Activated CD8-positive, alpha-beta memory T cell treated with anti-CD3 and anti-CD28 coated beads, Interleukin-2, amount 10 ng/mL, durations not matched to agents 7 days and 5 days (primary cell): ENCODE data around the gene FBXL17. TPM values are rescaled to one million over a fixed set of nuclear protein-coding genes. Genes with fewer than 3 reads are reported as not detected.
"Not testable (repeated sequence)": the region's sequence is repeated elsewhere in the genome, so short reads cannot be mapped to it uniquely, and the experiment has no call there.

Experiments
- ATAC-seq: fragments of 150-1000 bp; cut with Tn5 transposase; one replicate; pipeline ENCODE4 v1.10.0; 2021; ENCODE audit warnings: moderate library complexity
- CTCF ChIA-PET: fragments of 350-600 bp; sonication (Branson Sonifier 250); formaldehyde crosslinking; loops from one replicate; lab custom pipeline; 2021; ENCODE audit warnings: antibody characterized with exemption; lab: Charles Lee
- DNase-seq: peaks from one replicate; pipeline ENCODE4 v3.0.0-alpha.2; 2020
- H3K27ac Mint-ChIP-seq: one replicate; pipeline ENCODE4 v1.8.0; 2021; ENCODE audit warnings: mild to moderate bottlenecking, mixed read lengths
- H3K27me3 Mint-ChIP-seq: one replicate; pipeline ENCODE4 v1.8.0; 2021; ENCODE audit warnings: mixed read lengths
- H3K36me3 Mint-ChIP-seq: one replicate; pipeline ENCODE4 v1.8.0; 2021; ENCODE audit warnings: mild to moderate bottlenecking, mixed read lengths
- H3K4me1 Mint-ChIP-seq: one replicate; pipeline ENCODE4 v1.8.0; 2021; ENCODE audit warnings: mixed read lengths
- H3K4me3 Mint-ChIP-seq: one replicate; pipeline ENCODE4 v1.8.0; 2021; ENCODE audit warnings: mild to moderate bottlenecking, moderate library complexity, mixed read lengths
- H3K9me3 Mint-ChIP-seq: one replicate; pipeline ENCODE4 v1.8.0; 2022; ENCODE audit warnings: low read depth, mixed read lengths
- total RNA-seq, 2 experiments: library from RNA; stranded (reverse); gene quantifications; one replicate each; pipeline ENCODE4 v1.2.3, GENCODE V29; 2021

Gene FBXL17
- total RNA-seq: 10 to 100 TPM in 1 of 2 experiments, 1 to 10 TPM in 1; 6.6 to 10.9 TPM

GRCh38 chr5:108381954-108382783, at the start of gene FBXL17:
Gene FBXL17, minus strand, starts transcription at chr5:108382098.
- Mint-ChIP-seq H3K27me3 (no peaks in the 10 kb centered on the region), H3K4me1 (peaks cover 28% of the 10 kb centered on the region), H3K36me3 (peaks cover 7% of the 10 kb centered on the region), H3K4me3 (peak within 1 kb of the TSS; percentile 77), H3K9me3 (peaks cover 5% of the 10 kb centered on the region), H3K27ac (peak within 1 kb of the TSS; percentile 91)
- DNase-seq: peak; percentile 96
- ATAC-seq: peak; percentile 80
- CTCF ChIA-PET: interaction anchor here (1.1 to 1.5 kb wide), 3 partner anchors 12 to 122 kb away, joined by 3 to 4 read pairs (median 4); no protein-coding TSS in a partner anchor

GRCh38 chr5:108430931-108431608, 49.2 kb upstream of the FBXL17 start:
- DNase-seq: no peak
- no peaks in the 10 kb centered on the region for H3K9me3 Mint-ChIP-seq
- no peaks in the 10 kb centered on the region for H3K36me3 Mint-ChIP-seq
- no peak for ATAC-seq
- H3K4me3 Mint-ChIP-seq: no peak overlapping the region
- no peaks in the 10 kb centered on the region for H3K4me1 Mint-ChIP-seq
- peaks cover 20% of the 10 kb centered on the region for H3K27me3 Mint-ChIP-seq
- no peak overlapping the region for H3K27ac Mint-ChIP-seq
- CTCF ChIA-PET: no interaction called here

GRCh38 chr5:108421713-108422112, 39.8 kb upstream of the FBXL17 start:
- no peak overlapping the region for H3K4me3 Mint-ChIP-seq
- H3K36me3 Mint-ChIP-seq: no peaks in the 10 kb centered on the region
- no peak for DNase-seq
- H3K9me3 Mint-ChIP-seq: peaks cover 2% of the 10 kb centered on the region
- H3K27me3 Mint-ChIP-seq: peaks cover 20% of the 10 kb centered on the region
- H3K4me1 Mint-ChIP-seq: no peaks in the 10 kb centered on the region
- ATAC-seq: no peak
- CTCF ChIA-PET: no interaction called here
- H3K27ac Mint-ChIP-seq: no peak overlapping the region

DNA sequence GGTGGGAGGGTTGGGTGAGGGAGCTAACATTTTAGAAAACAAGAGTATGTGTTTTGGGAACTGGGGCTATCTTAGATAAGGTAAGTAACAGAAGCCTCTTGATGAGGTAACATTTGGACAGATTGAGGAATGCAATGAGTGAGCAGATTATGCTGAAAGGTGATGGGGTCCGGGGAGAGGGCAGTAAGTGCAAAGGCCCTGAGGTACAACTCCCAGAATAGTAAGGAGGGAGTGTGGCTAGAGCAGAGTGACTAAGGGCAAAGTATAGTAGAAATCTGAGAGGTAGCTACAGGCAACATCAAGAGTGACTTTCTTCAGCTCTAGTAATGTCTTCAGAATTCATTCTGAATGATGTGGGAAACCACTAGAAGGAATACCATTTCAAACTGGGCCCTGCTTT, 38.9 kb upstream of the FBXL17 start:
- DNase-seq: no peak
- H3K9me3 Mint-ChIP-seq: peaks cover 2% of the 10 kb centered on the region
- peaks cover 10% of the 10 kb centered on the region for H3K27me3 Mint-ChIP-seq
- ATAC-seq: no peak
- H3K4me3 Mint-ChIP-seq: no peak overlapping the region
- H3K4me1 Mint-ChIP-seq: no peaks in the 10 kb centered on the region
- no peaks in the 10 kb centered on the region for H3K36me3 Mint-ChIP-seq
- H3K27ac Mint-ChIP-seq: no peak overlapping the region
- CTCF ChIA-PET: no interaction called here

GRCh38 chr5:108420158-108420557, 38.3 kb upstream of the FBXL17 start:
- Mint-ChIP-seq H3K4me3 (no peak overlapping the region), H3K36me3 (no peaks in the 10 kb centered on the region)
- CTCF ChIA-PET: no interaction called here

DNA sequence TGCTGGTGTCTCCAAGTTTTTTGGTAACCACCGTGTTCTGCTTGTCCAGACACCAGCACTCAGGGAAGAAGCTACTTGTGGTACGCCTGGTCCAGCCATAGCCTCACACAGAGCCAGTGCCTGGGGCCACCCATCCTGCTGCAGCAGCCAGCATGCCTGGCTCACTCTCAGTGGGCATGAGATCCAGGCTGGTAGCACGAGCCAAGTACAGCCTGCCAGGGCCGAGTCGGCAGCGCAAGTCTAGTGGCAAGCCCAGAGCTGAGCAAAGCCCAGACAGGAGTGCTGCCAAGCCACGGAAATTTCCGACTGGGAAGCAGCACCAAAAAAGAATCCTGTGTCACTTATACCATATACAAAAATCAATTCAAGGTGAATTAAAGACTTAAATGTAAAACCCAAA, 36.3 kb upstream of the FBXL17 start:
- Mint-ChIP-seq H3K4me3 (no peak overlapping the region), H3K9me3 (peaks cover 2% of the 10 kb centered on the region), H3K27ac (no peak overlapping the region), H3K27me3 (peaks cover 5% of the 10 kb centered on the region), H3K4me1 (no peaks in the 10 kb centered on the region), H3K36me3 (no peaks in the 10 kb centered on the region)
- ATAC-seq (no peak), DNase-seq (no peak)
- CTCF ChIA-PET: no interaction called here

More at GRCh38 chr5:108420158-108420557, 38.3 kb upstream of the FBXL17 start:
- no peak for ATAC-seq
- no peaks in the 10 kb centered on the region for H3K4me1 Mint-ChIP-seq
- peaks cover 9% of the 10 kb centered on the region for H3K27me3 Mint-ChIP-seq
- no peak for DNase-seq
- H3K9me3 Mint-ChIP-seq: peaks cover 2% of the 10 kb centered on the region
- no peak overlapping the region for H3K27ac Mint-ChIP-seq

DNA sequence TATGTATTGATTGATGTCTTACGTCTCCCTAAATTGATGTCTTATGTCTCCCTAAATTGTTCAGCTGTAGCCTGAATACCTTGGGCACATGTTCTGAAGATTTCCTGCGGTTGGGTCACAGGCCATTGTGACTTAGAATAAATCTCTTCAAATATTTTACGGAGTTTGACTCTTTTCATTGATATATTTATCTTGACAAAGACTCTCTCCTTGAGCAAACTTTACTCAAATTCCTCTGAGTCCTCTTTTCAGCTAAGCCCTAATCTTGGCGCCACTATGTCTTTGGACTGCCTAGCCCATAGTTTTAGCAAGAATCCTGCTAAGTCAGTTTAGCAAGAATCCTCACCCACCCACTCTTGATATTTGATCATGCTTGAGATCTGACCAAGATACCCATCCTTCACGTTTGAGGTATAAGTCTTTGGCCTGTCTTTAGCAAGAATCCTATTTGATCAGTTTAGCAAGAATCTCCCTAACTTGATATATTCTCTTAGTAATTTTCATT, 35.3 kb upstream of the FBXL17 start:
- H3K27ac Mint-ChIP-seq: no peak overlapping the region
- peaks cover 5% of the 10 kb centered on the region for H3K27me3 Mint-ChIP-seq
- H3K9me3 Mint-ChIP-seq: peaks cover 2% of the 10 kb centered on the region
- no peaks in the 10 kb centered on the region for H3K4me1 Mint-ChIP-seq
- DNase-seq (no peak), ATAC-seq (no peak)
- CTCF ChIA-PET: no interaction called here
- no peaks in the 10 kb centered on the region for H3K36me3 Mint-ChIP-seq
- no peak overlapping the region for H3K4me3 Mint-ChIP-seq

DNA sequence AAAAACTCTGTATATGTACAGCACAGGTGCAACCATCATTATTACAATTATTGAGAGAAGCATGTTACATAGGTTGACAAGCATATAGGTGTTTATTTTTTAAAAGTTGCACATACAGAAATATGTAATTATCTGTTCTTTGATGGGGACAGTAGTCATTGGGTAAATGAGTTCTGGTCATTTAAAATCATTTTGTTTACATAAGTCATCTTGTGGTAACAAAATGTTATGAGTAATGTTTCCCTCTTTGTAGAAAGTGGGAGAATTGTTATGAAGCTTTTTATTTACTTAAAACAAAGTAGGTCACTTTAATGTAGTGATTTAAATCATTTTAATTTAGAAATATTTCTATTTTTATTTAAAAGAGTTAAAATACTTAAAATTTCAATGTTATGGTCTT, 33.8 kb upstream of the FBXL17 start:
- ATAC-seq (no peak), DNase-seq (no peak)
- Mint-ChIP-seq H3K27me3 (peaks cover 5% of the 10 kb centered on the region), H3K9me3 (peaks cover 2% of the 10 kb centered on the region), H3K36me3 (no peaks in the 10 kb centered on the region), H3K27ac (no peak overlapping the region), H3K4me3 (no peak overlapping the region), H3K4me1 (no peaks in the 10 kb centered on the region)
- CTCF ChIA-PET: no interaction called here

DNA sequence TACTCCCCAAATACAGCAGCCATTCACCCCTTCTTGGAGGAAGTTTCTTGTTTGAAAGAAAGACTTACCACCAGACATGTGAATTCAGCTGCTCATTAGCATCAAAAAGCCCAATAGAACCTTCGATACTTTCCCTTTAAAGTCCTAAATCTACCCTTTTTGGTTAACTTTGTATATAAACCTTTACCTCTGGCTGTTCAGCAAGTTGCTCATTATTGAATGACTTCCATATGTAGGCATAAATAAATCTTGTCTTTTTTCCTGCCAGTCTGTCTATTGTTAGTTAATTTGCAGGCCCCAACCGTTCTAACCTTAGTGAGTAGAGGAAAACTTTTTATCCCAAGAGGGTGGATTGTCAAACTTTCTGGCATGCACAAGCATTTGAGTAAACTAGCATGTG, 27.9 kb upstream of the FBXL17 start:
- H3K27ac Mint-ChIP-seq: no peak overlapping the region
- no peaks in the 10 kb centered on the region for H3K36me3 Mint-ChIP-seq
- H3K27me3 Mint-ChIP-seq: no peaks in the 10 kb centered on the region
- H3K4me1 Mint-ChIP-seq: no peaks in the 10 kb centered on the region
- no peak for DNase-seq
- no peaks in the 10 kb centered on the region for H3K9me3 Mint-ChIP-seq
- ATAC-seq: no peak
- CTCF ChIA-PET: no interaction called here
- H3K4me3 Mint-ChIP-seq: no peak overlapping the region

DNA sequence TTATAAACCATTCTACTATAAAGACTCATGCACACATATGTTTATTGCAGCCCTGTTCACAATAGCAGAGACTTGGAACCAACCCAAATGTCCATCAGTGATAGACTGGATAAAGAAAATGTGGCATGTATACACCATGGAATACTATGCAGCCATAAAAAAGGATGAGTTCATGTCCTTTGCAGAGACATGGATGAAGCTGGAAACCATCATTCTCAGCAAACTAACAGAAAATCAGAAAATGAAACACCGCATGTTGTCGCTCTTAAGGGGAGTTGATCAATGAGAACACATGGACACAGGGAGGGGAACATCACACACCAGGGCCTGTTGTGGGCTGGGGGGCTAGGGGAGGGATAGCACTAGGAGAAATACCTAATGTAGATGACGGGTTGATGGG, 23.3 kb upstream of the FBXL17 start:
- H3K27ac Mint-ChIP-seq, DNase-seq, H3K27me3 Mint-ChIP-seq, H3K4me3 Mint-ChIP-seq, H3K4me1 Mint-ChIP-seq, ATAC-seq, CTCF ChIA-PET, H3K36me3 Mint-ChIP-seq, H3K9me3 Mint-ChIP-seq: not testable (repeated sequence)

DNA sequence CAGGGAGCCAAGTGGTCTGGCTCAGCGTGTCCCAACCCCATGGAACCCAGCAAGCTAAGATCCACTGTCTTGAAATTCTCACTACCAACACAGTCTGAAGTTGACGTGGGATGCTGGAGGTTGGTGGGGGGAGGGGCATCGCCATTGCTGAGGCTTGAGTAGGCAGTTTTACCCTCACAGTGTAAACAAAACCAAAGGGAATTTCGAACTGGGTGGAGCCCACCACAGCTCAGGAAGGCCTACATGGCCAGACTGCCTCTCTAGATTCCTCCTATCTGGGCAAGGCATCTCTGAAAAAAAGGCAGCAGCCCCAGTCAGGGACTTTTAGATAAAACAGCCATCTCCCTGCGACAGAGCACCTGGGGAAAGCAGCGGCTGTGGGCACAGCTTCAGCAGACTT, 17.1 kb upstream of the FBXL17 start:
- CTCF ChIA-PET: no interaction called here
- peaks cover 7% of the 10 kb centered on the region for H3K27me3 Mint-ChIP-seq
- no peaks in the 10 kb centered on the region for H3K4me1 Mint-ChIP-seq
- H3K36me3 Mint-ChIP-seq: no peaks in the 10 kb centered on the region
- no peak overlapping the region for H3K4me3 Mint-ChIP-seq
- no peak for DNase-seq
- no peak for ATAC-seq
- H3K9me3 Mint-ChIP-seq: no peaks in the 10 kb centered on the region
- H3K27ac Mint-ChIP-seq: no peak overlapping the region

DNA sequence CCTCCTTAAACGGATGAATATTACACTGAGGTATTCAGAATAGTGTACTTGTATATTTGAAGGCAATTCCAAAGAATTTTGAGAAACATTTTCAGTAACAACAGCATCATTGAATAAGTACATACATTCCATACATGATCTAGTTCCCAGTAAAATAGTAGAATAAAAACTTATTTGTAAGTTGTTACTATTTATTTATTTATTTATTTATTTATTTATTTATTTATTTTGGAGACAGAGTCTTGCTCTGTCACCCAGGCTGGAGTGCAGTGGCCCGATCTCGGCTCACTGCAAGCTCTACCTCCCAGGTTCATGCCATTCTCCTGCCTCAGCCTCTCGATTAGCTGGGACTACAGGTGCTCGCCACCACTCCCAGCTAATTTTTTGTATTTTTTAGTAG, 14.9 kb upstream of the FBXL17 start:
- H3K27me3 Mint-ChIP-seq, DNase-seq, H3K4me3 Mint-ChIP-seq, CTCF ChIA-PET, ATAC-seq, H3K4me1 Mint-ChIP-seq, H3K9me3 Mint-ChIP-seq, H3K36me3 Mint-ChIP-seq, H3K27ac Mint-ChIP-seq: not testable (repeated sequence)

GRCh38 chr5:108387758-108388157, 5.9 kb upstream of the FBXL17 start:
- Mint-ChIP-seq H3K4me3 (no peak overlapping the region), H3K4me1 (peaks cover 11% of the 10 kb centered on the region), H3K36me3 (no peaks in the 10 kb centered on the region), H3K27me3 (no peaks in the 10 kb centered on the region), H3K27ac (no peak overlapping the region), H3K9me3 (no peaks in the 10 kb centered on the region)
- DNase-seq (no peak), ATAC-seq (no peak)
- CTCF ChIA-PET: no interaction called here
